Vagina (tissue), 2 donors: ENCODE measurements around the gene TOPAZ1.

Source experiments
- CTCF ChIP-seq, 3 experiments: fragments of 450-650 bp in 2 of 3; fragments of 200-600 bp in 1 of 3; sonication (generic) in 1 of 3; IDR thresholded peaks; one replicate each; pipeline ENCODE4 v1.5.1; 2017 to 2019; ENCODE audit warnings: antibody characterized with exemption in 3 of 3, mild to moderate bottlenecking in 2 of 3, moderate library complexity in 2 of 3
- POLR2A ChIP-seq, 2 donors: fragments of 450-650 bp; IDR thresholded peaks; one replicate each; pipeline ENCODE4 v1.6.1; 2017; ENCODE audit warnings: antibody characterized with exemption in 2 of 2, mild to moderate bottlenecking in 2 of 2, moderate library complexity in 2 of 2

- TF ChIP-seq POLR2A (IDR thresholded peaks at IDR 0.05) (no peak), CTCF (IDR thresholded peaks at IDR 0.05) (no peak)
Observed at GRCh38 chr3:44242721-44243120, 1.0 kb downstream of the TOPAZ1 start.
